ENCODE data around the gene EIF2B4. TPM values are rescaled to one million over a fixed set of nuclear protein-coding genes. Genes with fewer than 3 reads are reported as not detected.

Gene EIF2B4
- total and polyA plus RNA-seq, 2 experiments from 2014 or later, result 51.4 to 64.0 TPM

GRCh38 chr2:27409321-27410073 is 39.4 kb upstream of the EIF2B4 start, which contains the start of gene PPM1G:
Gene PPM1G, minus strand, starts transcription at chr2:27409591. Its CDS starts 169 bp downstream, at chr2:27409422.
- Histone ChIP-seq H3K4me3 (peak within 1 kb of the TSS; percentile 64), H3K27me3 (ENCODE audit: insufficient read depth) (no peaks in the 10 kb centered on the region), H3K4me2 (peak within 1 kb of the TSS; percentile 90), H2AFZ (peak within 1 kb of the TSS; percentile 94), H3F3A (replicated peaks; ENCODE audit: low read depth) (peaks cover 3% of the 10 kb centered on the region; the same call in 1 of the 2 replicates), H4K20me1 (replicated peaks; ENCODE audit: insufficient read depth) (peaks cover 27% of the 10 kb centered on the region), H3K4me1 (ENCODE audit: insufficient read depth) (peaks cover 23% of the 10 kb centered on the region; the same call in 1 of the 2 replicates), H3K9me2 (ENCODE audit: insufficient read depth) (peaks cover 10% of the 10 kb centered on the region; the same call in 1 of the 2 replicates), H3K79me2 (replicated peaks; ENCODE audit: insufficient read depth) (peaks cover 46% of the 10 kb centered on the region), H3K27ac (ENCODE audit: low read depth) (peak within 1 kb of the TSS; percentile 93), H3K36me3 (ENCODE audit: insufficient read depth) (0 out of 2 replicates have a peak, but pooled peaks cover 8% of the 10 kb centered on the region)
- H3K27me3 Mint-ChIP-seq (ENCODE audit: insufficient read depth, low read depth, poor library complexity), result peaks cover 12% of the 10 kb centered on the region
- DNase-seq (ENCODE audit: low spot score) (peak; percentile 97), ATAC-seq (peak; percentile 93)
- H3K4me1 Mint-ChIP-seq, result peaks cover 13% of the 10 kb centered on the region; the same call in 2 of the 3 replicates
- peaks cover 28% of the 10 kb centered on the region for H3K36me3 Mint-ChIP-seq (ENCODE audit: low read depth)
- peaks cover 5% of the 10 kb centered on the region; the same call in 1 of the 3 replicates for H3K9me3 Mint-ChIP-seq
- TF ChIP-seq POLR2AphosphoS5 (IDR thresholded peaks at IDR 0.05; ENCODE audit: low read depth) (peak; percentile 100), CREB1 (CRISPR knock-in tag; IDR thresholded peaks at IDR 0.05; ENCODE audit: low read depth) (0 out of 2 replicates have a peak, but pooled peaks have one; percentile 1), ETS1 (IDR thresholded peaks at IDR 0.05) (peak; percentile 69), EZH2phosphoT487 (IDR thresholded peaks at IDR 0.05; ENCODE audit: unreplicated experiment) (no peak)
- peak within 1 kb of the TSS; percentile 91 for H3K27ac Mint-ChIP-seq
- H3K4me3 Mint-ChIP-seq, result peak within 1 kb of the TSS; percentile 87

- Mint-ChIP-seq H3K4me3 (peak overlapping the region; percentile 87), H3K36me3 (ENCODE audit: low read depth) (peaks cover 34% of the 10 kb centered on the region)
Measured at GRCh38 chr2:27408601-27409320, 38.6 kb upstream of the EIF2B4 start.

More at GRCh38 chr2:27408601-27409320, 38.6 kb upstream of the EIF2B4 start:
- H2AFZ ChIP-seq, result peak overlapping the region; percentile 72; the same call in 1 of the 2 replicates
- peak overlapping the region; percentile 64 for H3K4me3 ChIP-seq
- peak; percentile 67 for ATAC-seq
- H4K20me1 ChIP-seq (replicated peaks; ENCODE audit: insufficient read depth), result peaks cover 33% of the 10 kb centered on the region
- H3K27me3 ChIP-seq (ENCODE audit: insufficient read depth), result no peaks in the 10 kb centered on the region
- H3K27ac Mint-ChIP-seq, result peak overlapping the region; percentile 31; the same call in 1 of the 2 replicates
- H3K9me2 ChIP-seq (ENCODE audit: insufficient read depth), result peaks cover 10% of the 10 kb centered on the region; the same call in 1 of the 2 replicates
- peak; percentile 66 for DNase-seq (ENCODE audit: low spot score)
- H3K36me3 ChIP-seq (ENCODE audit: insufficient read depth), result 0 out of 2 replicates have a peak, but pooled peaks cover 8% of the 10 kb centered on the region
- H3K9me3 Mint-ChIP-seq, result peaks cover 5% of the 10 kb centered on the region; the same call in 1 of the 3 replicates
- peaks cover 13% of the 10 kb centered on the region; the same call in 2 of the 3 replicates for H3K4me1 Mint-ChIP-seq
- peak overlapping the region; percentile 90 for H3K4me2 ChIP-seq
- peaks cover 54% of the 10 kb centered on the region for H3K79me2 ChIP-seq (replicated peaks; ENCODE audit: insufficient read depth)
- no peak for TF ChIP-seq POLR2AphosphoS5 (IDR thresholded peaks at IDR 0.05; ENCODE audit: low read depth)
- peaks cover 3% of the 10 kb centered on the region; the same call in 1 of the 2 replicates for H3F3A ChIP-seq (replicated peaks; ENCODE audit: low read depth)
- H3K27ac ChIP-seq (ENCODE audit: low read depth), result peak overlapping the region; percentile 91
- peaks cover 23% of the 10 kb centered on the region; the same call in 1 of the 2 replicates for H3K4me1 ChIP-seq (ENCODE audit: insufficient read depth)
- peaks cover 12% of the 10 kb centered on the region for H3K27me3 Mint-ChIP-seq (ENCODE audit: insufficient read depth, low read depth, poor library complexity)

Measured in GM23338 (cell line).